Neural progenitor cell (in vitro differentiated cells): ENCODE data around the gene NEUROD6. TPM values are rescaled to one million over a fixed set of nuclear protein-coding genes. Genes with fewer than 3 reads are reported as not detected.

Experiments
- DNase-seq: peaks from one replicate; pipeline ENCODE4 v3.0.0-alpha.2; 2016; ENCODE audit warnings: low spot score
- H2AFZ ChIP-seq: fragments of 200-600 bp; sonication (generic); replicated peaks from 2 replicates; pipeline ENCODE4 v1.6.1; 2016; ENCODE audit warnings: antibody characterized with exemption
- H3F3A ChIP-seq: fragments of 200-600 bp; sonication (generic); 2 replicates; pipeline ENCODE4 v1.6.1; 2016; ENCODE audit warnings: antibody characterized with exemption, low read depth
- H3K27ac ChIP-seq: fragments of 200-600 bp; sonication (generic); 2 replicates; pipeline ENCODE4 v1.5.1; 2016; ENCODE audit warnings: mild to moderate bottlenecking
- H3K27me3 ChIP-seq: fragments of 200-600 bp; sonication (generic); 2 replicates; pipeline ENCODE4 v1.6.1; 2016; ENCODE audit warnings: mild to moderate bottlenecking, moderate library complexity
- H3K36me3 ChIP-seq: fragments of 200-600 bp; sonication (generic); 2 replicates; pipeline ENCODE4 v1.5.1; 2016
- H3K4me1 ChIP-seq: fragments of 200-600 bp; sonication (generic); 2 replicates; pipeline ENCODE4 v1.6.1; 2016; ENCODE audit warnings: mixed run types
- H3K4me2 ChIP-seq: fragments of 200-600 bp; sonication (generic); 2 replicates; pipeline ENCODE4 v1.6.1; 2016
- H3K4me3 ChIP-seq: fragments of 200-600 bp; sonication (generic); 2 replicates; pipeline ENCODE4 v1.5.1; 2016
- H3K79me2 ChIP-seq: fragments of 200-600 bp; sonication (generic); 2 replicates; pipeline ENCODE4 v1.6.1; 2016; ENCODE audit warnings: low read depth
- H3K9ac ChIP-seq: fragments of 200-600 bp; sonication (generic); 2 replicates; pipeline ENCODE4 v1.6.1; 2016
- H3K9me3 ChIP-seq: fragments of 200-600 bp; sonication (generic); 2 replicates; pipeline ENCODE4 v1.5.1; 2016; ENCODE audit warnings: low read depth
- H4K20me1 ChIP-seq: fragments of 200-600 bp; sonication (generic); 2 replicates; pipeline ENCODE4 v1.6.1; 2016; ENCODE audit warnings: low read depth
- H3K27ac Mint-ChIP-seq: 3 replicates; pipeline ENCODE4 v1.8.0; 2021; ENCODE audit warnings: mixed read lengths
- H3K27me3 Mint-ChIP-seq: 2 replicates; pipeline ENCODE4 v1.8.0; 2022; ENCODE audit warnings: low read depth, mild to moderate bottlenecking, inconsistent platforms, moderate library complexity, mixed read lengths; ENCODE audit not compliant: insufficient read depth
- H3K36me3 Mint-ChIP-seq: 3 replicates; pipeline ENCODE4 v1.8.0; 2021; ENCODE audit warnings: mixed read lengths
- H3K4me1 Mint-ChIP-seq: 3 replicates; pipeline ENCODE4 v1.8.0; 2021; ENCODE audit warnings: mixed read lengths
- H3K4me3 Mint-ChIP-seq: 3 replicates; pipeline ENCODE4 v1.8.0; 2021; ENCODE audit warnings: mild to moderate bottlenecking, moderate library complexity, mixed read lengths
- H3K9me3 Mint-ChIP-seq: 3 replicates; pipeline ENCODE4 v1.8.0; 2020; ENCODE audit warnings: mixed read lengths
- CTCF ChIP-seq: fragments of 200-600 bp; sonication (generic); IDR thresholded peaks from 2 replicates; pipeline ENCODE4 v1.5.1; 2017; ENCODE audit warnings: antibody characterized with exemption, mild to moderate bottlenecking
- EZH2 ChIP-seq: fragments of 200-600 bp; sonication (generic); IDR thresholded peaks from 2 replicates; pipeline ENCODE4 v1.6.1; 2017; ENCODE audit warnings: antibody characterized with exemption, mild to moderate bottlenecking, moderate library complexity
- EZH2phosphoT487 ChIP-seq: fragments of 200-600 bp; sonication (generic); IDR thresholded peaks from 2 replicates; pipeline ENCODE4 v1.6.1; 2017; ENCODE audit warnings: antibody characterized with exemption
- small RNA-seq: library from RNA; depleted of rRNA; stranded (forward); fragments of <200 nt; gene quantifications from one replicate; pipeline ENCODE3, GENCODE V24; 2015
- total RNA-seq: library from RNA; depleted of rRNA; stranded (reverse); fragments of >200 nt; gene quantifications from 2 replicates; pipeline ENCODE4 v1.2.3, GENCODE V29; 2015; ENCODE audit warnings: low replicate concordance

NEUROD6 gene
- total RNA-seq, 1 donor from 2014 or later = not detected

- DNase-seq = no peak
- no peak overlapping the region for H3K27ac ChIP-seq
- no peaks in the 10 kb centered on the region for H3K27me3 ChIP-seq
- Mint-ChIP-seq H3K36me3 (no peaks in the 10 kb centered on the region), H3K27ac (no peak overlapping the region), H3K4me3 (no peak overlapping the region), H3K9me3 (no peaks in the 10 kb centered on the region), H3K27me3 (peaks cover 2% of the 10 kb centered on the region), H3K4me1 (peaks cover 8% of the 10 kb centered on the region)
- no peak overlapping the region for H3K4me2 ChIP-seq
- no peaks in the 10 kb centered on the region for H3K79me2 ChIP-seq
- no peaks in the 10 kb centered on the region for H4K20me1 ChIP-seq
- no peaks in the 10 kb centered on the region for H3K36me3 ChIP-seq
- no peak overlapping the region for H3K4me3 ChIP-seq
- no peak for TF ChIP-seq CTCF
- TF ChIP-seq EZH2 = no peak
- no peaks in the 10 kb centered on the region for H3K9me3 ChIP-seq
- no peaks in the 10 kb centered on the region for H3K4me1 ChIP-seq
- H2AFZ ChIP-seq = no peak overlapping the region
- H3K9ac ChIP-seq = no peak overlapping the region
- no peaks in the 10 kb centered on the region for H3F3A ChIP-seq
Observed at GRCh38 chr7:31302356-31302755, 38.2 kb downstream of the NEUROD6 start.

- Mint-ChIP-seq H3K27ac (no peak overlapping the region), H3K4me1 (no peaks in the 10 kb centered on the region), H3K36me3 (no peaks in the 10 kb centered on the region), H3K4me3 (no peak overlapping the region), H3K9me3 (no peaks in the 10 kb centered on the region), H3K27me3 (peaks cover 2% of the 10 kb centered on the region)
- no peak for DNase-seq
- H3F3A ChIP-seq = no peaks in the 10 kb centered on the region
- no peaks in the 10 kb centered on the region for H3K36me3 ChIP-seq
- no peak for TF ChIP-seq EZH2
- TF ChIP-seq EZH2phosphoT487 = no peak
- TF ChIP-seq CTCF = no peak
- no peaks in the 10 kb centered on the region for H3K9me3 ChIP-seq
- H3K4me2 ChIP-seq = no peak overlapping the region
- H3K79me2 ChIP-seq = no peaks in the 10 kb centered on the region
- H3K4me1 ChIP-seq = no peaks in the 10 kb centered on the region
- no peaks in the 10 kb centered on the region for H4K20me1 ChIP-seq
- H3K4me3 ChIP-seq = no peak overlapping the region
- no peak overlapping the region for H3K9ac ChIP-seq
- no peak overlapping the region for H2AFZ ChIP-seq
- no peaks in the 10 kb centered on the region for H3K27me3 ChIP-seq
- no peak overlapping the region for H3K27ac ChIP-seq
Observed at GRCh38 chr7:31299336-31299735, 41.2 kb downstream of the NEUROD6 start.

DNA sequence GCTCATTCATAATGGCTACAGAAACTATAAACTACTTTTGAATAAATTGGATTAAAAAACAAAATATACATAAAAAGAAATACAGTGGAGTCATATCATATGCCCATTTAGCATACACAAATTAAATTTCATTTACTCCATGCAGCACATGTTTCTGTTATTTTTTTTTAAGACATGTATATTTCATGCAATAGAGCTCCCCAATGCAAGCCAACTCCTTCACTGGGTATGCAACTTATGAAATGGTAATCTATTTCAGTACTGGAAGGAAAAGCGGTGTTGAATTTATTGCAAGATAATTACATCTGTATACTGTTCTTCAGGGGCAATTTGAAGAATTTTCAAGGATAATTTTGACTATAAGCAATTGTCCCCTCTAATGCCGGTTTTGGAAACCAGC, 49.9 kb downstream of the NEUROD6 start:
- no peaks in the 10 kb centered on the region for H3K79me2 ChIP-seq
- no peaks in the 10 kb centered on the region for H3K36me3 ChIP-seq
- no peaks in the 10 kb centered on the region for H4K20me1 ChIP-seq
- no peak overlapping the region for H3K9ac ChIP-seq
- Mint-ChIP-seq H3K27me3 (no peaks in the 10 kb centered on the region), H3K27ac (no peak overlapping the region), H3K9me3 (no peaks in the 10 kb centered on the region), H3K4me3 (no peak overlapping the region), H3K36me3 (no peaks in the 10 kb centered on the region), H3K4me1 (no peaks in the 10 kb centered on the region)
- TF ChIP-seq EZH2 = no peak
- no peak for TF ChIP-seq EZH2phosphoT487
- no peak for TF ChIP-seq CTCF
- H3K27me3 ChIP-seq = no peaks in the 10 kb centered on the region
- DNase-seq = no peak
- H3K9me3 ChIP-seq = no peaks in the 10 kb centered on the region
- no peak overlapping the region for H3K4me3 ChIP-seq
- H2AFZ ChIP-seq = no peak overlapping the region
- no peaks in the 10 kb centered on the region for H3F3A ChIP-seq
- no peak overlapping the region for H3K4me2 ChIP-seq
- no peaks in the 10 kb centered on the region for H3K4me1 ChIP-seq
- no peak overlapping the region for H3K27ac ChIP-seq

Small RNA genes within 50 kb of the gene (small RNA-seq; reads per million reads assigned to genes)
- gene AC006380.1 = not detected

Other genes starting within 250 kb of the NEUROD6 start
- not detected in 2 replicates for gene ITPRID1, start 173.4 kb upstream of the NEUROD6 start, total RNA-seq